Endothelial cell (in vitro differentiated cells): ENCODE results near the gene DNAJC4. TPM values are rescaled to one million over a fixed set of nuclear protein-coding genes. Genes with fewer than 3 reads are reported as not detected.
A peak's percentile ranks its signal among the peaks of the same experiment; 100 is the strongest.

Source experiments
- DNase-seq: peaks from one replicate; pipeline ENCODE4 v3.0.0; 2021; ENCODE audit warnings: low spot score
- H3K27ac Mint-ChIP-seq: one replicate; pipeline ENCODE4 v1.8.0; 2021; ENCODE audit warnings: mixed read lengths, inconsistent platforms; ENCODE audit not compliant: unreplicated experiment
- H3K27me3 Mint-ChIP-seq: one replicate; pipeline ENCODE4 v1.8.0; 2021; ENCODE audit warnings: mild to moderate bottlenecking, moderate library complexity, mixed read lengths, inconsistent platforms; ENCODE audit not compliant: unreplicated experiment
- H3K36me3 Mint-ChIP-seq: one replicate; pipeline ENCODE4 v1.8.0; 2021; ENCODE audit warnings: mild to moderate bottlenecking, low read depth, mixed read lengths, inconsistent platforms; ENCODE audit not compliant: unreplicated experiment
- H3K4me1 Mint-ChIP-seq: one replicate; pipeline ENCODE4 v1.8.0; 2021; ENCODE audit warnings: mild to moderate bottlenecking, mixed read lengths, inconsistent platforms; ENCODE audit not compliant: unreplicated experiment
- H3K4me3 Mint-ChIP-seq: one replicate; pipeline ENCODE4 v1.8.0; 2021; ENCODE audit warnings: mild to moderate bottlenecking, mixed read lengths, inconsistent platforms; ENCODE audit not compliant: unreplicated experiment
- H3K9me3 Mint-ChIP-seq: one replicate; pipeline ENCODE4 v1.8.0; 2021; ENCODE audit warnings: mixed read lengths, inconsistent platforms; ENCODE audit not compliant: unreplicated experiment
- CTCF ChIP-seq: fragments of 200-600 bp; sonication (generic); IDR thresholded peaks from one replicate; pipeline ENCODE4 v1.5.0; 2021; ENCODE audit warnings: antibody characterized with exemption; ENCODE audit not compliant: unreplicated experiment
- total RNA-seq: library from RNA; stranded (reverse); fragmentation: NEBNext Ultra II Directional; extraction: Animal tissue kit (Norgen Biotek cat#: 25700); gene quantifications from one replicate; pipeline ENCODE4 v1.2.1, GENCODE V29; 2021; ENCODE audit not compliant: unreplicated experiment

The DNAJC4 gene
- total RNA-seq, 1 donor from 2014 or later, result 38.0 TPM

DNA sequence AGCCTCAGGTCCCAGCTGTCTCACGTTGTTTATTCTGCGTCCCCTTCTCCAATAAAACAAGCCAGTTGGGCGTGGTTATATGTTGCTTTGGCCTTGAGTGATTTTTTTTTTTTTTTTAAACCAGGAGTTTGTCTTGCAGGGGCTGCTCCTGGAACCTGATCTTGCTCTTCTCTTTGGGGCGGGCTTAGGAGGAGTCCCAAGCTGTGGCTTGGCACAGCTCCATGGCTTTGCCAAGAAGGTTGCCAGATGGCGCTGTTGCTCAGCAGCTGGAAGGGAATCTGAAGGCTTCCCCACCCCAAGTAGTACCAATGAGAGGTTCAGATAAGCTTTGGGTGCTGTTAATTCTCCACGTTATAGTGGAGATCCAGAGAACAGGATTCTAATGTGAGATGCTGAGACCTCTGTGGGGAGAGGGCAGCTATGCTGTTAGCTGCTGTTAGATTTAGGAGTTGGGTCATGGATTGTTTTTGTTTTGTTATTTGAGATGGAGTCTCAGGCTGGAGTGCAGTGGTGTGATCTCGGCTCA, 25.8 kb upstream of the DNAJC4 start:
- Mint-ChIP-seq H3K27ac (peak overlapping the region; percentile 54), H3K4me3 (no peak overlapping the region), H3K36me3 (peaks cover 35% of the 10 kb centered on the region), H3K9me3 (no peaks in the 10 kb centered on the region), H3K4me1 (peaks cover 33% of the 10 kb centered on the region), H3K27me3 (peaks cover 7% of the 10 kb centered on the region)
- DNase-seq, result peak; percentile 64
- peak; percentile 31 for TF ChIP-seq CTCF

DNA sequence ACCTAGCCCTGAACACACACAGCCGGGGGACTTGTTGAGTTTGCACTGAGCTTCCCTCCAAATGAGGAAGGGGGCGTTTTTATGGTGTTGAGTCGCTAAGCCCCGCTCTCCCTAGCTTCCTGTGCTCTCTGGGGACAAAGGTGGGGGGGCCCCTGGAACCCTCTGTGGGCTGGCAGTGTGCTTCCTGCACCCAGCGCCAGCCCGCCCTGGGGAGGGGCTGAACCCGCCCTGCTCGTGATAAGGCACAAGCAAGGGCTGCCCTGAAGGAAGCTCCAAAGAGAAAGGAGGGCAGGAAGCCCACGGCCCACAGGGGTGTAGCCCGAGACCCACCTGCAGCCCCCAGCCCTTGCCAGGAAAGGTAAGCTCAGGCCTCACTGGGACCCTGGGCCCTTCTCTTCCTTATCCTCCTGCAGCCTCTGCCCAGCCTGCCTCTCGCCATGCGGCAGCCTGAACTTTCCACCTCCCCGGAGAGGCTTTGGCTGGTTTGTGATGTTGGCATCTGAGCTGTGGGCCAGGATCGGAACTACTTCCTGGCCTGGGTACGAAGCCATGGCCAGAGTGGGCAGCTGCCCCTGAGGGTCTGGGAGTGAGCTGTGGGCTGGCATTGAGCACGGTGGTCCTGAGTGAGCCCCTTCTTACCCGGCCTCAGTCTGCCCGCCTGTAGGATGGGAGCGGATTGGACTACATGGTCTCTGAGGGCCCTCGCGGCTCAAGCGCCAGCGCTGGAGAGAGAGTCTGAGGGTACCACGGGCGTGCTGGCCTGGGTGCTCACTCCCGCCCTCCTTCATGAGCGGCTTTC, 23.7 kb upstream of the DNAJC4 start, which contains the start of gene FERMT3:
FERMT3 (plus strand) TSS at position 265 of the 799 bp plus-strand sequence. CDS start 644 bp downstream, outside the sequence.
- peaks cover 33% of the 10 kb centered on the region for H3K4me1 Mint-ChIP-seq
- no peak within 1 kb of the TSS for H3K4me3 Mint-ChIP-seq
- no peaks in the 10 kb centered on the region for H3K9me3 Mint-ChIP-seq
- peaks cover 20% of the 10 kb centered on the region for H3K36me3 Mint-ChIP-seq
- no peak for DNase-seq
- no peak for TF ChIP-seq CTCF
- H3K27ac Mint-ChIP-seq, result peak within 1 kb of the TSS; percentile 64
- peaks cover 6% of the 10 kb centered on the region for H3K27me3 Mint-ChIP-seq

GRCh38 chr11:64207256-64208085, 22.9 kb upstream of the DNAJC4 start:
- TF ChIP-seq CTCF, result no peak
- H3K36me3 Mint-ChIP-seq, result peaks cover 19% of the 10 kb centered on the region
- H3K4me1 Mint-ChIP-seq, result peaks cover 33% of the 10 kb centered on the region
- peak overlapping the region; percentile 36 for H3K27ac Mint-ChIP-seq
- no peaks in the 10 kb centered on the region for H3K9me3 Mint-ChIP-seq
- no peak for DNase-seq
- peaks cover 7% of the 10 kb centered on the region for H3K27me3 Mint-ChIP-seq
- H3K4me3 Mint-ChIP-seq, result no peak overlapping the region

- TF ChIP-seq CTCF, result no peak
- DNase-seq, result no peak
- H3K36me3 Mint-ChIP-seq, result peaks cover 20% of the 10 kb centered on the region
- H3K4me3 Mint-ChIP-seq, result no peak overlapping the region
- H3K9me3 Mint-ChIP-seq, result no peaks in the 10 kb centered on the region
- peaks cover 8% of the 10 kb centered on the region for H3K27me3 Mint-ChIP-seq
- peaks cover 32% of the 10 kb centered on the region for H3K4me1 Mint-ChIP-seq
- H3K27ac Mint-ChIP-seq, result no peak overlapping the region
Measured at GRCh38 chr11:64208086-64208795, 22.1 kb upstream of the DNAJC4 start.
